ENCODE measurements around the gene CREB3L1. TPM values are rescaled to one million over a fixed set of nuclear protein-coding genes. Genes with fewer than 3 reads are reported as not detected.

The CREB3L1 gene
- total and polyA plus RNA-seq, 2 of the 13 experiments (the other 11 are each of a cell fraction or from before 2014, with no cell fraction given) = not detected

GRCh38 chr11:46254133-46254491, 23.4 kb upstream of the CREB3L1 start (continued):
- no peak for TF ChIP-seq ZNF780A (CRISPR knock-in tag; IDR thresholded peaks at IDR 0.05)
- peak; percentile 35 to 60; a peak in 3 of 4 replicates for TF ChIP-seq NR2F1 (CRISPR knock-in tag; IDR thresholded peaks at IDR 0.05)
- no peak for TF ChIP-seq ZNF841 (CRISPR knock-in tag; IDR thresholded peaks at IDR 0.05; ENCODE audit: borderline replicate concordance)
- no peak for TF ChIP-seq TBL1XR1 (IDR thresholded peaks at IDR 0.05; ENCODE audit: borderline replicate concordance, low read length, partially characterized antibody)
- TF ChIP-seq ZNF253 (CRISPR knock-in tag; IDR thresholded peaks at IDR 0.05; ENCODE audit: borderline replicate concordance) = no peak
- no peak; the same call in 1 of the 2 replicates for TF ChIP-seq MTA1 (CRISPR knock-in tag; IDR thresholded peaks at IDR 0.05; ENCODE audit: borderline replicate concordance)
- no peak for TF ChIP-seq FLYWCH1 (CRISPR knock-in tag; IDR thresholded peaks at IDR 0.05)
- peak; percentile 50; the same call in 1 of the 2 replicates for TF ChIP-seq HDAC2 (CRISPR knock-in tag; IDR thresholded peaks at IDR 0.05)
- TF ChIP-seq, protein P1, sequence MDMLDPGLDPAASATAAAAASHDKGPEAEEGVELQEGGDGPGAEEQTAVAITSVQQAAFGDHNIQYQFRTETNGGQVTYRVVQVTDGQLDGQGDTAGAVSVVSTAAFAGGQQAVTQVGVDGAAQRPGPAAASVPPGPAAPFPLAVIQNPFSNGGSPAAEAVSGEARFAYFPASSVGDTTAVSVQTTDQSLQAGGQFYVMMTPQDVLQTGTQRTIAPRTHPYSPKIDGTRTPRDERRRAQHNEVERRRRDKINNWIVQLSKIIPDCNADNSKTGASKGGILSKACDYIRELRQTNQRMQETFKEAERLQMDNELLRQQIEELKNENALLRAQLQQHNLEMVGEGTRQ (IDR thresholded peaks at IDR 0.05; ENCODE audit: low read depth, low read length) = no peak
- TF ChIP-seq, protein P1 (CRISPR knock-in tag; IDR thresholded peaks at IDR 0.05; ENCODE audit: borderline replicate concordance) = no peak
- TF ChIP-seq, protein P2, sequence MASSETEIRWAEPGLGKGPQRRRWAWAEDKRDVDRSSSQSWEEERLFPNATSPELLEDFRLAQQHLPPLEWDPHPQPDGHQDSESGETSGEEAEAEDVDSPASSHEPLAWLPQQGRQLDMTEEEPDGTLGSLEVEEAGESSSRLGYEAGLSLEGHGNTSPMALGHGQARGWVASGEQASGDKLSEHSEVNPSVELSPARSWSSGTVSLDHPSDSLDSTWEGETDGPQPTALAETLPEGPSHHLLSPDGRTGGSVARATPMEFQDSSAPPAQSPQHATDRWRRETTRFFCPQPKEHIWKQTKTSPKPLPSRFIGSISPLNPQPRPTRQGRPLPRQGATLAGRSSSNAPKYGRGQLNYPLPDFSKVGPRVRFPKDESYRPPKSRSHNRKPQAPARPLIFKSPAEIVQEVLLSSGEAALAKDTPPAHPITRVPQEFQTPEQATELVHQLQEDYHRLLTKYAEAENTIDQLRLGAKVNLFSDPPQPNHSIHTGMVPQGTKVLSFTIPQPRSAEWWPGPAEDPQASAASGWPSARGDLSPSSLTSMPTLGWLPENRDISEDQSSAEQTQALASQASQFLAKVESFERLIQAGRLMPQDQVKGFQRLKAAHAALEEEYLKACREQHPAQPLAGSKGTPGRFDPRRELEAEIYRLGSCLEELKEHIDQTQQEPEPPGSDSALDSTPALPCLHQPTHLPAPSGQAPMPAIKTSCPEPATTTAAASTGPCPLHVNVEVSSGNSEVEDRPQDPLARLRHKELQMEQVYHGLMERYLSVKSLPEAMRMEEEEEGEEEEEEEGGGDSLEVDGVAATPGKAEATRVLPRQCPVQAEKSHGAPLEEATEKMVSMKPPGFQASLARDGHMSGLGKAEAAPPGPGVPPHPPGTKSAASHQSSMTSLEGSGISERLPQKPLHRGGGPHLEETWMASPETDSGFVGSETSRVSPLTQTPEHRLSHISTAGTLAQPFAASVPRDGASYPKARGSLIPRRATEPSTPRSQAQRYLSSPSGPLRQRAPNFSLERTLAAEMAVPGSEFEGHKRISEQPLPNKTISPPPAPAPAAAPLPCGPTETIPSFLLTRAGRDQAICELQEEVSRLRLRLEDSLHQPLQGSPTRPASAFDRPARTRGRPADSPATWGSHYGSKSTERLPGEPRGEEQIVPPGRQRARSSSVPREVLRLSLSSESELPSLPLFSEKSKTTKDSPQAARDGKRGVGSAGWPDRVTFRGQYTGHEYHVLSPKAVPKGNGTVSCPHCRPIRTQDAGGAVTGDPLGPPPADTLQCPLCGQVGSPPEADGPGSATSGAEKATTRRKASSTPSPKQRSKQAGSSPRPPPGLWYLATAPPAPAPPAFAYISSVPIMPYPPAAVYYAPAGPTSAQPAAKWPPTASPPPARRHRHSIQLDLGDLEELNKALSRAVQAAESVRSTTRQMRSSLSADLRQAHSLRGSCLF (CRISPR knock-in tag; IDR thresholded peaks at IDR 0.05; ENCODE audit: borderline replicate concordance) = no peak
- no peak for TF ChIP-seq ZSCAN31 (CRISPR knock-in tag; IDR thresholded peaks at IDR 0.05; ENCODE audit: low read depth)
- no peak for TF ChIP-seq ZNF569 (CRISPR knock-in tag; IDR thresholded peaks at IDR 0.05; ENCODE audit: borderline replicate concordance)
- TF ChIP-seq KLF6 (CRISPR knock-in tag; IDR thresholded peaks at IDR 0.05) = no peak
- TF ChIP-seq RBM22 (optimal IDR thresholded peaks at IDR 0.05; ENCODE audit: low read length) = no peak
- TF ChIP-seq ZNF782 (CRISPR knock-in tag; IDR thresholded peaks at IDR 0.05; ENCODE audit: borderline replicate concordance) = no peak
- TF ChIP-seq ARHGAP35 (CRISPR knock-in tag; IDR thresholded peaks at IDR 0.05; ENCODE audit: borderline replicate concordance) = no peak
- TF ChIP-seq ZNF576 (CRISPR knock-in tag; IDR thresholded peaks at IDR 0.05) = no peak
- no peak for TF ChIP-seq MATR3 (CRISPR knock-in tag; IDR thresholded peaks at IDR 0.05)
- no peak for TF ChIP-seq ATF7-NPFF (CRISPR knock-in tag; IDR thresholded peaks at IDR 0.05; ENCODE audit: low read depth)
- no peak for TF ChIP-seq BRD4 (CRISPR knock-in tag; IDR thresholded peaks at IDR 0.05)
- no peak for TF ChIP-seq SMAD3 (CRISPR knock-in tag; IDR thresholded peaks at IDR 0.05)
- no peak for TF ChIP-seq IRX3 (CRISPR knock-in tag; IDR thresholded peaks at IDR 0.05; ENCODE audit: borderline replicate concordance, low read depth)
- no peak for TF ChIP-seq REL (CRISPR knock-in tag; conservative IDR thresholded peaks at IDR 0.05)
